GM13976 (cell line): ENCODE data around the gene CNGB1.

Experiments
- DNase-seq: peaks from one replicate; pipeline ENCODE4 v3.0.0; 2012; ENCODE audit warnings: low spot score
- CTCF ChIP-seq: IDR thresholded peaks from 2 replicates; pipeline ENCODE4 v1.5.1; 2012; ENCODE audit warnings: borderline replicate concordance, mild to moderate bottlenecking; ENCODE audit not compliant: insufficient read depth; ENCODE audit errors: extremely low read depth, missing control alignments, control extremely low read depth
- in situ Hi-C: fragments of 300-500 bp; cut with MboI; formaldehyde crosslinking; loops from one replicate; pipeline ENCODE4 v1.12.0; 2022; ENCODE audit warnings: low sequenced_read_pairs, mixed read lengths, inconsistent platforms; ENCODE audit not compliant: unreplicated experiment

The CNGB1 gene

DNA sequence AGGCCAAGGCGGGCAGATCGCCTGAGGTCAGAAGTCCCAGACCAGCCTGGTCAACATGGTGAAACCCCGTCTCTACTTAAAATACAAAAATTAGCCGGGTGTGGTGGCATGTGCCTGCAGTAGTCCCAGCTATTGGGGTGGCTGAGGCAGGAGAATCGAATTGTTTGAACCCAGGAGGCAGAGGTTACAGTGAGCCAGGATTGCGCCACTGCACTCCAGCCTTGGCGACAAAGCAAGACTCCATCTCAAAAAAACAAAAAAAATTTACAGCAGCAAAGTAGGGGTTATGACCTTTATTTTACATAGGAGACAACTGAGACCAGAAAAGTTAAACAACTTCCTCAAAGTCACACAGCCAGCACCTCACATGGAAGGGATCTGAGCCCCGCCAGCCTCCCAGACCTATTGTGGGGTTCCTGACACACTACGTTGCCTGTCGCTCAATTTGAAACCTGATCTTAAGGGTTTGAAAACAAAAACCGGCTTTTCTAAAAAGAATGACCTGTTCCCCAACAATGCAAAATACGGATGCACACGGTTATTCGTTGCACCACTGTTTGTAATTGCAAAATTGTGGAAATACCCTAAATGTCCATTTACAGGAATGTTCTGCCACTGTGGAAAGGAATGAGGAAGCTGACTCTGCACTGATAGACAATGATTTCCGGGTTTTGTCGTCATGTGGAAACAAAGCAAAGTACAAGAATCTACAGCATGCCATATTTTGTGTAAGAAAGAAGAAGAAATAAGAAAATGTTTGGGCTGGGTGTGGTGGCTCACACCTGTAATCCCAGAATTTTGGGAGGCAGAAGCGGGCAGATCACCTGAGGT, 77.2 kb downstream of the CNGB1 start:
- no peak for TF ChIP-seq CTCF
- in situ Hi-C loops: loop anchor here (10.0 kb wide), 1 partner anchor 111 kb away; the partner anchor contains the start of genes USB1 and ZNF319
- no peak for DNase-seq

DNA sequence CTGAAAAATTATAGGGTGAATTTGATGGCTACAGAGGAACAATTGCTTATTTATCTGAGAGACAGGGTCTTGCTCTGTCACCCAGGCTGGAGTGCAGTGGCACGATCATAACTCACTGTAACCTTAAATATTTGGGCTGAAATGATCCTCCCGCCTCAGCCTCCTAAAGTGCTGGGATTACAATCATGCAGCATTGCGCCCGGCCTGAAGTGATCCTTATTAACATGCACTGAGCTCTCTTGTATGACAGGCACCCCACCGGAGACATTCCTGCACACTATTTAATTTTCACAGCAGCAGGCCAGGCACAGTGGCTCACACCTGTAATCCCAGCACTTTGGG, 77.7 kb downstream of the CNGB1 start:
- in situ Hi-C loops: loop anchor here (10.0 kb wide), 1 partner anchor 112 kb away; the partner anchor contains the start of genes USB1 and ZNF319
- no peak for TF ChIP-seq CTCF
- DNase-seq: no peak

- in situ Hi-C loops: loop anchor here (10.0 kb wide), 1 partner anchor 112 kb away; the partner anchor contains the start of genes USB1 and ZNF319
- TF ChIP-seq CTCF: no peak
- no peak for DNase-seq
Observed at GRCh38 chr16:57892447-57893096, 78.4 kb downstream of the CNGB1 start.

DNA sequence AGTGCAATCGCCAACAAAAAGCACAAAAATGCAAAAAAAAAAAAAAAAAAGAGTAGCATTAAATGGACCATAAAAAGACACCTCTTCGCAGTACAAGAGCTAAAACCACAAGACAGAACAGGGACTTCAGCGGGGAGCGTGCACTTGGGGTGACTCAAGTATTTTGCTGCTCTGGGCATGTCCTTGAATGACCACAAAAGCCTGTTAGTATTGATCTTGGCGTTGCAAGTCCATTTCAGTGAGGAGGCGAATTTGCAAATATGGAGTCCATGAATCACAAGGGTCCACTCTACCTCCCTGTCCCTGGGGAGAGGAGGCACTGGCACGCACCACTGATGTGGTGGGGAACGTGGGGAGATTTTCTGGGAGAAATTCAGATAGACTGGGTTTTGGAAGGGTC, 78.9 kb downstream of the CNGB1 start:
- no peak for DNase-seq
- TF ChIP-seq CTCF: no peak
- in situ Hi-C loops: loop anchor here (10.0 kb wide), 1 partner anchor 113 kb away; the partner anchor contains the start of genes USB1 and ZNF319

GRCh38 chr16:57890752-57891111, 80.2 kb downstream of the CNGB1 start:
- TF ChIP-seq CTCF: no peak
- no peak for DNase-seq
- in situ Hi-C loops: loop anchor here (10.0 kb wide), 1 partner anchor 114 kb away; the partner anchor contains the start of genes USB1 and ZNF319

DNA sequence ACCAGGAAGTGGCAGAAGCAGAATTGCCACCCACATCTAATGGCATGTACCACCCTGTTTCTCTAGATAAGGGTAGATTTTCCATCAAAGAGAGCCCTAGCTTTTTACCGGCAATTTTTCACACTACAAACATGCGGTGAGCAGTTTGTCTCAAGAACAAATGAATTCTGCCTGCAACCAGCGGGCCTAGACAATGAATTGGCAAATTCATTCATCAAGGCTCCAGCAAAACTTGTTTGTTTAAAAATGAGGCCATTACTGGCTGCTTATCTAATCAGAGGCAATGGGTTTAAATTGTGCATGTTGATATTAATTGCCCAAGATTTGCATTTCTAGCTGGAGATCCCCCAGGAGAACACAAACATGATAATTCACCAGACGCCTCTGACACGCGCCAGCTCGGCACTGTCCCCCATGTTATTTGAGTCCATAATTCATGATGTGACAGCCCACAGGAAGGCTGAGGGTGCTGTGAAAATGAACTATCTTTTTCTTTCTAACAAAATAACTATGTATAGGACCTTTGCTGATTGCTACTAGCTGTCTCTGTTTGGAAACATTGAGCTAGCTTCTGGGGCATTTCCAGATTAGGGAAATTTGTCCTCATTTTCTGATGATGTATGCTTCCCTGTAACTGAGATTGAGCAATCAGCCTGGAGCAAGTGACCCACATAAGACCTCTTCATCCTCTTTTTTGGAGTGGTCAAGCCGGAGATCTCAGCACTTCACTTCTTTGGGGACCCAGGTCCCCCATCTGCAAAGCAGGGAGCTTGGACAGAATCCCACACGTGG, 80.8 kb downstream of the CNGB1 start:
- TF ChIP-seq CTCF: no peak
- in situ Hi-C loops: loop anchor here (10.0 kb wide), 1 partner anchor 115 kb away; the partner anchor contains the start of genes USB1 and ZNF319
- peak; percentile 11 for DNase-seq
